ENCODE results near the gene MUC12.
"Not testable (repeated sequence)": the region's sequence is repeated elsewhere in the genome, so short reads cannot be mapped to it uniquely, and the experiment has no call there.

The MUC12 gene, protein sequence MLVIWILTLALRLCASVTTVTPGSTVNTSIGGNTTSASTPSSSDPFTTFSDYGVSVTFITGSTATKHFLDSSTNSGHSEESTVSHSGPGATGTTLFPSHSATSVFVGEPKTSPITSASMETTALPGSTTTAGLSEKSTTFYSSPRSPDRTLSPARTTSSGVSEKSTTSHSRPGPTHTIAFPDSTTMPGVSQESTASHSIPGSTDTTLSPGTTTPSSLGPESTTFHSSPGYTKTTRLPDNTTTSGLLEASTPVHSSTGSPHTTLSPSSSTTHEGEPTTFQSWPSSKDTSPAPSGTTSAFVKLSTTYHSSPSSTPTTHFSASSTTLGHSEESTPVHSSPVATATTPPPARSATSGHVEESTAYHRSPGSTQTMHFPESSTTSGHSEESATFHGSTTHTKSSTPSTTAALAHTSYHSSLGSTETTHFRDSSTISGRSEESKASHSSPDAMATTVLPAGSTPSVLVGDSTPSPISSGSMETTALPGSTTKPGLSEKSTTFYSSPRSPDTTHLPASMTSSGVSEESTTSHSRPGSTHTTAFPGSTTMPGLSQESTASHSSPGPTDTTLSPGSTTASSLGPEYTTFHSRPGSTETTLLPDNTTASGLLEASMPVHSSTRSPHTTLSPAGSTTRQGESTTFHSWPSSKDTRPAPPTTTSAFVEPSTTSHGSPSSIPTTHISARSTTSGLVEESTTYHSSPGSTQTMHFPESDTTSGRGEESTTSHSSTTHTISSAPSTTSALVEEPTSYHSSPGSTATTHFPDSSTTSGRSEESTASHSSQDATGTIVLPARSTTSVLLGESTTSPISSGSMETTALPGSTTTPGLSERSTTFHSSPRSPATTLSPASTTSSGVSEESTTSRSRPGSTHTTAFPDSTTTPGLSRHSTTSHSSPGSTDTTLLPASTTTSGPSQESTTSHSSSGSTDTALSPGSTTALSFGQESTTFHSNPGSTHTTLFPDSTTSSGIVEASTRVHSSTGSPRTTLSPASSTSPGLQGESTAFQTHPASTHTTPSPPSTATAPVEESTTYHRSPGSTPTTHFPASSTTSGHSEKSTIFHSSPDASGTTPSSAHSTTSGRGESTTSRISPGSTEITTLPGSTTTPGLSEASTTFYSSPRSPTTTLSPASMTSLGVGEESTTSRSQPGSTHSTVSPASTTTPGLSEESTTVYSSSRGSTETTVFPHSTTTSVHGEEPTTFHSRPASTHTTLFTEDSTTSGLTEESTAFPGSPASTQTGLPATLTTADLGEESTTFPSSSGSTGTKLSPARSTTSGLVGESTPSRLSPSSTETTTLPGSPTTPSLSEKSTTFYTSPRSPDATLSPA (N-terminal part only)

DNA sequence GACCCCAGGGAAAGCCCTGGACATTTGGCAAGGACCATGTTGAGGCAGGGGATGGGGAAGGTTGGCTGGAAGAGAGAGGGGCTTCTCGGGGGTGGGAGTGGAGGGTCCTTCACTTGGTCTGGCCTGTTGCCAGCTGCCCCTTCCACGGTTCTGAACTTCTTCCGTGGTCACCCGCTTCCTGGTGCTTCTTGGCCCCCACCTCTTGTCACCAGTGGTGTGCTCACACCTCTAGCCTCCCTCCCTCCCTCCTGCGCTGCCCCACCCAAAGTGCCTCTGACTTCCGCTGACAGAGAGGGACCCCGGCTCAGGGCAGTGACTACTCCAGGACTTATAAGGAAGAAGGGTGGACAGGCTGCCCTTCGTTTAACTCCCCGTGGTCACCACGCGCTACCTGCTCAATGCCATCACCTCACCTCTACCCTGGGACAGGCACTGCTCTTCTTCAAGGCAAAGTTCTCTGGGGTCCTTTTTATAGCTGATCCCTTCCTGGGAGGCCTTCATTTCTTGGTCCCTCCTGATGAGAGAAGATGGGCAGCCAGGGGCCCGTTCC is at the start of gene MUC12:
Gene MUC12, plus strand, starts transcription at position 500 of the 550 bp plus-strand sequence. CDS start 58 bp downstream, outside the sequence.
- no peak for DNase-seq

DNA sequence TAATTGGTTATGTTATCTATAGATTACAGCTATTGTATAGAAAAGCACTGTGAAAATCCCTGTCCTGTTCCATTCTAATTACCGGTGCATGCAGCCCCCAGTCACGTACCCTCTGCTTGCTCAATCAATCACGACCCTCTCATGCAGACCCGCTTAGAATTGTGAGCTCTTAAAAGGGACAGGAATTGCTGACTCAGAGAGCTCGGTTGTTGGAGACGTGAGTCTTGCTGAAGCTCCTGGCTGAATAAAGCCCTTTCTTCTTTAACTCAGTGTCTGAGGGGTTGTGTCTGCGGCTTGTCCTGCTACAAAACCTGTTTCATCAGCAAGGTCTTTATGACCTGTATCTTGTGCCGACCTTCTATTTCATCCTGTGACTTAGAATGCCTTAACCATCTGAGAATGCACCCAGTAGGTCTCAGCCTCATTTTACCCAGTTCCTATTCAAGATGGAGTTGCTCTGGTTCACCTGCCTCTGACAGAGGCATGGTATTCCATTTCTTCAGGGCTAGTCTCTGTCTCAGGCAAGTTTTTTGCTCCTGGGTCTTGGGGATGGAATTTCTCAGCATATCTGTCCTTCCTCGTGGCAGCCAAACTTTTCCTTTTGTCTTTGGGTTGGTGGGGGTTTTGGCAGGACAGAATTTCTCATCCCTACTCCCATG is 49.5 kb upstream of the MUC12 start:
- not testable (repeated sequence) for DNase-seq

DNA sequence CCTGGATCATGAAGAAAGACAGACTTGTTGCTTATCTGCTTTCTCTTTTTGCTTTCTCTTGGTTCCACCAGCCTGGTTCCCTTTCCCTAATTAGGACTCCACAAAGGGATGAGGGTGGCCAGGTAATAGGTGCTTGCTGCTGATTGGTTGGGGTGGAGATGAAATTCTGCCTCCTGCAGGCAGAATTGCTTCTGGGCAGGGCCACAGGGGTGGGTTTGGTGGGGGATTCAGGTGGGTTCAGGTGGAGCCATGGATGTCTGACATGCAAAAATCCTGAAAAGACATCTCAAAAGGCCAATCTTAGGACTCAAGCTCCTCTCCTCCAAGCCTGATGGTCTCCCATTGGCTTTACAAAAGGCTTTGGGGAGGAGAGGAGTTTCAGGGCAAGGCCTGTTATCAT is 48.3 kb upstream of the MUC12 start:
- DNase-seq: no peak

DNA sequence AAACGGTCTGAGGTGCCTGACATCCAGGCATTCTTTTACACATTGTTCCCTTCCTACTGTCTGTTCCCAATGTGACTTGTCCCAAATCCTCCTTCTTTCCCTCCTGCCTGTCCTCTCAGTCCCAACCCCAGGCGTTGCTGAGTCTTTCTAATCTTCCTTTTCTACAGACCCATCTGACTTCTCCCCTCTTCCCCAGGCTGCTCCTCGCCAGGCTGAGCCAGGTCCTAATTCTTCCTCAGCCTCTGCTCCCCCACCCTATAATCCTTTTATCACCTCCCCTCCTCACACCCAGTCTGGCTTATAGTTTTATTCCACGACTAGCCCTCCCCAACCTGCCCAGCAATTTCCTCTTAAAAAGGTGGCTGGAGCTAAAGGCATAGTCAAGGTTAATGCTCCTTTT is 45.7 kb upstream of the MUC12 start:
- not testable (repeated sequence) for DNase-seq

DNA sequence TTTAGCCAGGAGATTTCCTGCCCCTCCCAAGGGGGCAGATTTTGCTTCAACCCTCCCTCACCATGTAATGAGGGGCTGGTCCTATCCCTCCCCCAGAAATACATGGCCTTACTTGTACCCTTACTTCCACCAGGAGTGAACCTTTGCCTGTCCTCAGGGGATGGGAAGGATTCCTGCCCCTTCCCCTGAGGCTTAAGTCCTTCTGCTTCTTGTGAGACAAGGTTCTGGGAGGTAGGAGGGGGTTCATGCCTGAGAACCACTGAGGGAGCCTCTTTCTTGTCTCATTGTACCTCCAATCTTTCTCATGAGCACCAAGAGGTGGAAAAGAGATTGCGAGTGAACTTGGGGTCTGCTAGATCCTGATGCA is 39.6 kb upstream of the MUC12 start:
- DNase-seq: no peak

DNA sequence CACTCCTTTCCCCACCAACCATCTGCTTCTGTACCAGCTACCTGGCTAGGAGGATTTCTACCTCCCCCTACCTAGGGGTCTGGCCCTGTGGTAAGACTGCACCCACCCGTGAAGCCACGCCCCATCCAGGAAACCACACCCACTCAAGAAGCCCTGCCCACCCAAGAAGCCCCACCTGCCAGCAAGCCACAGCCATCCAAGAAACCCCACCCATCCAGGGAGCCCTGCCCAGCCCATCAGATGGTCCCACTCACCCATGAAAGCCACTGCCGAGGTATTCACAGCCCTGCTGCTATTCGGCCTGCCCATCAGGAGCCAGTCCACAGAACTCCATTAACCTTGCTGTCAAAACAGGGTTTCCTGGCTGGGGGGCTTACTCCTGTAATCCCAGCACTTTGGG is 35.6 kb upstream of the MUC12 start:
- DNase-seq: no peak

DNA sequence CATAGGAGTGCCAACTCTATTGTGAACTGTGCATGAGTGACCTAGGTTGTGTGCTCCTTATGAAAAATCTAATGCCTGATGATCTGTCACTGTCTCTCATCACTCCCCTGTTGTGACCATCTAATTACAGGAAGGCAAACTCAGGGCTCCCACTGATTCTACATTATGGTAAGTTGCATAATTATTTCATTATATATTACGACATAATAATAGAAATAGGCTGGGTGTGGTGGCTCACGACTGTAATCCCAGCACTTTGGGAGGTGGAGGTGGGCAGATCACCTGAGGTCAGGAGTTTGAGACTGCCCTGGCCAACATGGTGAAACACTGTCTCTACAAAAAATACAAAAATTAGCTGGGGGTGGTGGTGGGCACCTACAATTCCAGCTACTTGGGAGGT is 34.0 kb upstream of the MUC12 start:
- DNase-seq: not testable (repeated sequence)

DNA sequence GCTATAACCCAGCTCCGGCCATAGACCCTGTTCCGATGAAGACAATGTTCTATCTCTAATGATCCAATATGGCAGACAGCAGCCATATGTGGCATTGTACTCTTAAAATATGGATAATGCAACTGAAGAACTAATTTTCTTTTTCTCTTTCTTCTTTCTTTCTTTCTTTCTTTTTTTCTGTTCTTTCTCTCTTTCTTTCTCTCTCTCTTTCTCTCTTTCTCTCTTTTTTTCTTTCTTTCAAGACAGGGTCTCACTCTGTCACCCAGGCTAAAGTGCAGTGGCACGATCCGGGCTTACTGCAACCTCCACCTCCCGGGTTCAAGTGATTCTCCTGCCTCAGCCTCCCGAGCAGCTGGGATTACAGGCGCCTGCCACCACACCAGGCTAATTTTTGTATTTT is 33.2 kb upstream of the MUC12 start:
- DNase-seq: not testable (repeated sequence)

DNA sequence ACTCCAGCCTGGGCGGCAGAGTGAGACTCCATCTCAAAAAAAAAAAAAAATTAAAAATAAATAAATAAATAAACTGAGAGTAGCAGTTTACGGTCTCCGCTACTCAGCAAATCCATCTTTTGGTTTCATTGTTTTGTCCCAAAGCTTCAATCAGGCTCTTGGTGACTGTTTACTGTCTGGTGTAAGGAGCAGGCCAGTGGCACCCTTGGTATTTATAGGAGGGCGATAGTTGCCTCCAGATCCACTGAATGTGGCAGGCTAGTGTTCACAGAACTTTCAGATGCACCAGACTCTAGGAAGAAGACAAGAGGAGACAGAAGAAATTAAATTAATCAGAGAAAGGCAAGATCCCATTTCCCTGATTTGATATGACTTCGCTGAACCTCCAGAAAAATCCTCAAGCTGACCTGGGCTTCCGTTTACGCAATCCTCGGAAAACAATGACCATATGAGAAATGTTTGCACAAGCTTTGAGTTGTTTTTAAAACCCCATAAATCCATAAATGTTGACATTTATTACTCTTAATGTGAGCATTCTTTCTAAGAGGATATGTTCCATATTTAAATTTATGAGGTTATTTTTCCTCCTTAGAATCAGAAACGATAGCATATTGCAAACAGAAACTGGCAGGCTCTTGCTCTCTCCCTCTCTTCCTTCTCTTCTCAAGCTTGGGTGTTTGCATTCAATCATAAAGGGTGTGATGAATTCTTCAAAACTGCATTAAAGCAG is 27.2 kb upstream of the MUC12 start:
- DNase-seq: no peak

DNA sequence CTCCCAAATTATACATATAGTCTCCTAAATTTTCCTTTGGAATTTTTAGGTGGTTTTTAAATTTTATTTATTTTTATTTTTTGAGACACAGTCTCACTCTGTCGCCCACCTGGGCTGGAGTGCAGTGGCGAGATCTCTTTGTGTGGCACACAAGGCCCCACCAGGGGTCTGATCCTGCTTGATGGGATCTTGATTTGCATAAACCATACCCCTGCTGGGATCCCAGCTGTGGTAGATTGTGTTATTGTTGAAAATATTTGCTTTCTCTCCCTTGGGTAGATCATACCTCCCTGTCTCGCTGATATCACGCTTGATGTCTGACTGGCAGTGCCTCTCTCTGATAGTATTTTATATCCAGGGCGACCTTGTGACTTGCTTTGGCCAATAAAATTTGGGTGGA is 25.7 kb upstream of the MUC12 start:
- no peak for DNase-seq

DNA sequence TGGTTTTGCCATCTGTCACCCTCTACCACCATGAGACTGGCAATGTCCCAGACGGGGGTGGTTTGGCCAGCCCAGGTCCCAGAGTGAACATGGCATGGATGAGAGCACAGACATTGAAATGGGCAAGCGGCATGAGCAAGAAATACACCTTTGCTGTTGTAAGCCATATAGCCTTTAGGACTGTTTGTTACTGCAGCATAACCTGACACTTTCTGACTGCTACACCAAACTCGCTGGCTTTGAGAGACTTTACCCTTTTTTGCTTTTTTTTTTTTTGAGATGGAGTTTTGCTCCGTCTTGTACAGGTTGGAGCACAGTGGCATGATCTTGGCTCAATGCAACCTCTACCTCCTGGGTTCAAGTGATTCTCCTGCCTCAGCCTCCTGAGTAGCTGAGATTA is 25.2 kb upstream of the MUC12 start:
- DNase-seq: no peak

DNA sequence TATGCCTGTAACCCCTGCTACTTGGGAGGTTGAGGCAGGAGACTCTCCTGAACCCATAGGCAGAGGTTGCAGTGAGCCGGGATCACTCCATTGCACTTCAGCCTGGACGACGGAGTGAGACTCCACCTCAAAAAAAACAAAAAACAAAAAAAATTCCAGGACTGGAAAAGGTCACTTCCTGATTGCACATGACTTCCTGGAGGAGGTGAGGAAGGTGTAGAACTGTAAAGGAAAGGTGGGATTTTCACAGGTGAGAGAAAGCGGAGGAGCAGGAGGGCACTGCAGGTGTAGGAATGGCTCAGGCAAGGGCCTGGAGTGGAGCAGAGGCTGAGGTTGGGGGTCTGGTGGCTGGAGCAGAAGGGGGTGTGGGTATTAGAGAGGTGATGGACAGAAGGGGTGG is 23.3 kb upstream of the MUC12 start:
- DNase-seq: no peak

DNA sequence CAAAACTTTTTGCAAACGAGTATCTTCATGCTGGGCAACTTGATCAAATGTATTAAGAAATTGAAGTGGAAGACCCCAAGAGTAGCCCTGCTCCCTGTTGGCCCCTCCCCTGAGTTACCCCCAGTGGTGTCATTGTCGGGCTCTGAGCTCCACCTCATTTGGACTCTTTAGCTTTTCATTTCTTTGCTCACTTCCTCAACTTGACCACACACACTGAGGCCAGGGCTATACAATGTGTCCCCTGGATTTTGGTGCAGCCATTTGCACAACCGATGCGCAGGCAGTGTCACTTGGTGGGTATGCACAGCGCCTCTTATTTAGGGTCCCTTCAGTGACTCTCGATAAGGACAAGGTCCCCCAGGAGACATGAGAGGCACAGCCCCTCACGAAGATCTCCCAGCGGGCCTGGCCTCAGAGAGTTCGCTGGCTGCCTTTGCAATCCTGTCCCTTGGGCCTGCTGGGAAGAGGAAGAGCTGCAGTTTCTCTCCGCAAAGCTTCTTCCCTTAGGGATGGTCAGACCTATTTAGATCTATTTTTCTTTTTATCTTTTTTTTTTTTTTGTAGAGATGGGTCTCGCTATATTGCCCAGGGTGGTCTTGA is 22.5 kb upstream of the MUC12 start:
- no peak for DNase-seq

DNA sequence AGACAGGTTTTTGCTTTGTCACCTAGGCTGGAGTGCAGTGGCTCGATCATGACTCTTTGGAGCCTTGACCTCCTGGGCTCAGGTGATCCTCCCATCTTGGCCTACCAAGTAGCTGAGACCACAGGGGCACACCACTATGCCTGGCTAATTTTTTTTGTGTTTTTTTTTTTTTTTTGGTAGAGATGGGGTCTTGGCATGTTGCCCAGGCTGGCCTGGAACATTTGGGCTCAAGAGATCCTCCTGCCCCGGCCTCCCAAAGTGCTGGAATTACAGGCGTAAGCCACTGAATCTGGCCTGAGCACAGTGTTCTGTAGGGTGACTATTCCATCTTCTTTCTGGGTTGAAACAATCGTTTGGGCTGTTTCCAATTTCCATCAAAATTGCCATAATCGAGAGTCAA is 21.6 kb upstream of the MUC12 start:
- DNase-seq: no peak

DNA sequence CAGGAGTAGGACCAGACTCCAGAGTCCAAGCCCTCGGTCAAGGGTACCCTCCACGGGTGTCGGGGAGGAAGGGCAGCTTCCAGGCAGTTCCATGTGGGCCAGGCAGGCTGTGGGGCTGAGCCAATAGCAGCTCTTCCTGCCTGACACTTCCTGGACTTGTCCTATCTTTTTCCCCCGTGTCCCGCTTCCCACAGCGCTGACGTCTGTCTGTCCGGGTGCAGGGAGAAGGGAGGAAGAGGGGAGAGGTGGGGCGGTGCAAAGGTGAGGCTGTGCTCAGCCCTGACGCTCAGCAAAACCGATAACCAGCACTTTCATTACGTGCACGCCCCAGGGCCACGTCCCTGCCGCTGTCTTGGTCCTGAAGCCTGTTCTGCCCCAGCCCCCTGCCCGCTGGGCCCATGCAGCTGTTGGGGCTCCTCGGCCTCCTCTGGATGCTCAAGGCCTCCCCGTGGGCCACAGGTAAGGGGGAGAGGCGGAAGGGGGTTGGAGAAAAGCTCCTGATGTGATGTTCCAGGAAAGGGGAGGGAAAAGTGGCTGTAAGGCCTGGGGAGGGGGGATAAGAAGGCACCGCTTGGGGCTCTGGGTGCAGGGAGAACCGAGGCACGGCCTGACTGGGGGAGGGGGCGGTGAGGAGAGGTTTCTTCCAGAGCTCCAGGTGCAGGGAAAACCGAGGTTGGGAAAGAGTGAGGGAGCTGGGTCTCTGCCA is 20.0 kb upstream of the MUC12 start, which contains the start of gene MUC3A:
Gene MUC3A, plus strand, starts transcription at position 308 of the 706 bp plus-strand sequence. Its CDS starts 91 bp downstream, at position 399.
- DNase-seq: no peak

DNA sequence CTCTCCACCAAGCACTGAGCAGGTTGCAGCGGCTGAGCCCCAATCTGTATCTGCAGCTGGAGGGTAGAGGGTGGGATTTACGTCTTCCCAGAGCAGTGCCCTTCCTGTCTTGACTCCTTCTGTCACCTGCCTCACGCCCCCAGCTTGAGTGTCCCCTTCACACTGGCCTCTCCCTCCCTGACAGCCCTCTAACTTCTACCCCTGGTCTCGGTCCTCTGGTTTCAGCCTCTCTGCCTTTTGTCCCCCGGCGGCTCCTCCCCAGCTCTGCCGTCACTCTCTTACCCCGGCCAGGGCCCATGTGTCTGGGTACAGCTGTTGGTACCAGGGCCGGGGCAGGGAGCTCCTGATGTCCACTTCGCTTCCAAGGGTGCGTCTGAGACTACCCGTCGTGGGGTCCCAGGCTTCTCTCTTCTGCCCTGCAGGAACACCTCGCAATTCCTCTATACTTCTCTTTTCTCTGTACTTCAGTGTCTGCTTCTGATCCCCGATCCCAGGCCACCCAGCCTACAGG is 19.4 kb upstream of the MUC12 start:
- DNase-seq: no peak

DNA sequence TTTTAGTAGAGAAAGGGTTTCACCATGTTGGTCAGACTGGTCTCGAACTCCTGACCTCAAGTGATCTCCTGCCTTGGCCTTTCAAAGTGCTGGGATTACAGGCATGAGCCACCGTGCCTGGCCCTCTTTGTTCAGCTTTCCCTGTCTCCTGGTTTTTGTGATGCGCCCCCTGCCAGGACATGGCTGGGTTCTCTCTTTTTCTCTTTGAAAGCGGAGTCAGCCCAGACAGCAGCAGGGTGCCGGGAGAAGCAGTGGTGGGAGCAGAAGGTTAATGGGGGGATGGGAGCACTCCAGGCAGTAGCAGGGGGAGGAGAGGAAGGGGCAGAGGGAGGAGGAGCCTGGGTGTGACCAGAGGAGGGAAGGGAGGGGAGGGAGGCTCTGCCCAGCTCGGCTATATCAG is 18.2 kb upstream of the MUC12 start:
- DNase-seq: no peak

DNA sequence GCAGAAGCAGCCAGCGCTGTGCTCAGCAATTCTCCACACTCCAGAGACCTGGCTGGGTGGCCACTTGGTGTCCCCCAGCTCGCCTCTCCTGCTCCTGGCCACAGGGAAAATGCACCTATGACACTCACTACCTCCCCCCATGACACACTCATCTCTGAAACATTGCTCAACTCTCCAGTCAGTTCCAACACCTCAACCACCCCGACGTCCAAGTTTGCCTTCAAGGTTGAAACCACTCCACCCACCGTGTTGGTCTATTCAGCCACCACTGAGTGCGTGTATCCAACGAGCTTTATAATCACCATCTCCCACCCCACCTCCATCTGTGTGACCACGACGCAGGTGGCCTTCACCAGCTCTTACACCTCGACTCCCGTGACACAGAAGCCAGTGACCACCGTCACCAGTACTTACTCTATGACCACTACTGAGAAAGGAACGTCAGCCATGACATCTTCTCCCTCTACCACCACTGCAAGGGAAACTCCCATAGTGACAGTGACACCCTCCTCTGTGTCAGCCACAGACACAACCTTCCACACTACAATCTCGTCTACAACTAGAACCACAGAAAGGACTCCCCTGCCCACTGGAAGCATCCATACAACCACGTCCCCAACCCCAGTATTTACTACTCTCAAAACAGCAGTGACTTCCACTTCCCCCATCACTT is 17.3 kb upstream of the MUC12 start:
- DNase-seq: no peak

DNA sequence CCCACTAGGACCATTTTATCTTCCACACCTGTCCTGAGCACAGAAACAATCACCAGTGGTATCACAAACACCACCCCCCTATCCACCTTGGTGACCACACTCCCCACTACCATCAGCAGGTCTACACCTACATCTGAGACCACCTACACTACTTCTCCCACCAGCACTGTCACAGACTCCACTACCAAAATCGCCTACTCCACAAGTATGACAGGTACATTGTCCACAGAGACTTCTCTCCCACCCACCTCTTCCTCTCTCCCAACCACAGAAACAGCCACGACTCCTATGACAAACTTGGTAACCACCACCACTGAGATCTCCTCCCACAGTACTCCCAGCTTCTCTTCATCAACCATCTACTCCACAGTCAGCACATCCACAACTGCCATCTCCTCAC is 16.7 kb upstream of the MUC12 start:
- no peak for DNase-seq
